Measurements from ENCODE around the gene SCAMP1.
"Not testable (repeated sequence)": the region's sequence is repeated elsewhere in the genome, so short reads cannot be mapped to it uniquely, and the experiment has no call there.

SCAMP1 gene, protein sequence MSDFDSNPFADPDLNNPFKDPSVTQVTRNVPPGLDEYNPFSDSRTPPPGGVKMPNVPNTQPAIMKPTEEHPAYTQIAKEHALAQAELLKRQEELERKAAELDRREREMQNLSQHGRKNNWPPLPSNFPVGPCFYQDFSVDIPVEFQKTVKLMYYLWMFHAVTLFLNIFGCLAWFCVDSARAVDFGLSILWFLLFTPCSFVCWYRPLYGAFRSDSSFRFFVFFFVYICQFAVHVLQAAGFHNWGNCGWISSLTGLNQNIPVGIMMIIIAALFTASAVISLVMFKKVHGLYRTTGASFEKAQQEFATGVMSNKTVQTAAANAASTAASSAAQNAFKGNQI

DNA sequence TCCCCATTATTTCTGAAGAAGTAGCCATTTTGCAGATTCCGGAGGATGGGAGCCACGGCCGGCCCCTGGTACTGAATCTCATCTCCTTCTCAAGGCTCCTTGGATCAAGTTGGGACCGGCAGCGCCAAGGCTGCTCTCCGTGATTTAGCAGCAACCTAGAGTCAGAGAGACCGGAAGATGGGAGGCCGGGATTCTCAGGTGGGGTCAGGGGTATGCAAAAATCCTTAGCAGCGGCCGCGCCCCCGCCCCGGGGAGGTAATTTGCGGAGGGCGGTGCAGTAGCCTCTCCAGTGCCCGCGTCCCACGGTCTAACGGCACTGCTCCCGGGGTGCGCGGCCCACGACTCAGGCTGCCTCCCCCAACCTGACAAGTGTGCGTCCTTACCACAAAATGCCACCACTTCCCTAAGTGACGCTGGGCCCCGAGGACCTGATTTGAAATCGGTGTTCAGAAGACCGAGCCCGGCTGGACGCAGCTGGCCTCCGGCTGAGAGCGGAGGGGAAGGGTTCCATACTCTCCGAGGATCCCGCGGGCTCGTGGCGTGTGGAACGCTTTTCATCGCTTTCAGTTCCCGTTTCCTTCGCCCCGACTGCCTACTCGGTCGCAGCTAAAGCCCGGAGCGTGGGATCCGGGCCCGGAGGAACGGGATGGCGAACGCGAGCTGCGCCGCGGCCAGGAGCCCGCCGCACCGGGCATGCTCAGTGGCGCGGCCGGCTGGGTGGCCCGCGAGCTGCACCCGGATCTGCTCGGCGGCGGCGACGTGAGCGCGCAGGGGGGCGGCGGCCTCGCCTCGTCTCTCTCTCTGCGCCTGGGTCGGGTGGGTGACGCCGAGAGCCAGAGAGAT is at the start of gene SCAMP1:
Gene SCAMP1, plus strand, starts transcription at position 787 of the 843 bp plus-strand sequence. Its CDS starts 55 bp downstream, at position 842.
- peak; percentile 72 for DNase-seq

DNA sequence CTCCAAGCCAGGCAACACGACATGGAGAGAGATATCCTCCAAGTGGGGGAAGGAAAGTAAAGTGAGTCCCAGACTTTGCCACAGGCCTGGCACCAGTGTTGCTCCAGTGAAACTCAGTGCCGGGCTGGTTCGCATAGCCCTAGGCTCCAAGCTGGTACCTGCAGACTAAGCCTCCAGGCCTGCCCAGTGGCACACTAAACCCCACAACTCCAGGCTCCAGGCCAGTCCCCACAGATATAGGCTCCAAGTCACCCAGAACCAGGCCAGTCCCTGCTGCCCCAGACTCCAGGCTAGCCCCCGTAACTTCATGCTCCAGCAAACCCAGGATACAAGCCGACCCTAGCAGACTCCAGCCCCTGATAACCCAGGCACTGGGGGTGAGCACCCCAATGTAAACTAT is 42.9 kb upstream of the SCAMP1 start:
- DNase-seq: no peak

DNA sequence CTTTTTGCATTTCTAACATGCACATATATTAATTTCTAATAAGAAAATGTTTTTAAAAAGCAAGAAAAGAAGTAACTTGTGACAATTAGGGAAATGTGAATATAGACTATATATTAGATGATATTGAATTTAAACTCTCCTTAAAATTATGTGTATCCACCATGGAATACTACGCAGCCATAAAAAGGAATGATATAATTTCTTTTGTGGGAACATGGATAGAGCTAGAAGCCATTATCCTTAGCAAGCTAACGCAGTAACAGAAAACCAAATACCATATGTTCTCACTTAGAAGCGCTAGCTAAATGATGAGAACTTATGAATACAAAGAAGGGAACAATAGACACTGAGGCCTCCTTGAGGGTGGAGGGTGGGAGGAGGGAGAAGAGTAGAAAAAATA is 42.1 kb upstream of the SCAMP1 start:
- DNase-seq: no peak

DNA sequence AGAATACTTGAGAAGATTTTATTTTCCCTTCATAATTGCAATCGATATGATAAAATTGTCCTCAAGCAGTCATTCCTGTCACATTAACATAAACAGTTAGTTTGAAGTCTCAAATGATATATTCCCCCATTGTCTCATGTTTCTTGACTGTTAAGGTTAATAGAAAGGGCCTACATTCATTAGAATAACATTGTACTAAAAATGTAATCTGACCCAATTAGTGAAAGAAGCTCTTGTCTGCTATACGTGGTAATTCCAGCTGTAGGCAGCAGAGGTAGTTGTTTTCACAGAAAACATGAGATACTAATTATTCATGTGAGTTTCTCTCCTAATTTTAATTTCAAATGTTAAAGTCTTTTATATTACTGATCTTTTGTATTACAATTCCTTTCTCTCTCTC is 40.0 kb upstream of the SCAMP1 start:
- no peak for DNase-seq

DNA sequence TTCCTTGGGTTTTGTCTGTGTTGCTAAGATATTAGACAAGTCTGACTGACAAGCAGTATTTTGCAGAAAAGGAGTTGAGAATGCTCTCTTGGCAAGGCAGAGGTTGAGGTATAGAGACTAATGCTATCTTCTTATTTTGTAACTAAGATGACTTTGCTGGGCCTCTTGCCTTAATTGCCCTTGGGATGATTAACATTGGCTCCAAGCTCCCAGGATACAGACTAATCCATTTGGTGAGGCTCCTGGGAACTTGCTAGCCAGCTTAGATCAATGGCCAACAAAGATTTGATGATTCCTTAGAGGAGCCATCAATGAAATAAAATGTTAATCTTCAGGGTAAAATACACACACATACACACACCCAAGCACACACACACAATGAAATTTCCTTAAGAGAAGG is 37.2 kb upstream of the SCAMP1 start:
- no peak for DNase-seq

DNA sequence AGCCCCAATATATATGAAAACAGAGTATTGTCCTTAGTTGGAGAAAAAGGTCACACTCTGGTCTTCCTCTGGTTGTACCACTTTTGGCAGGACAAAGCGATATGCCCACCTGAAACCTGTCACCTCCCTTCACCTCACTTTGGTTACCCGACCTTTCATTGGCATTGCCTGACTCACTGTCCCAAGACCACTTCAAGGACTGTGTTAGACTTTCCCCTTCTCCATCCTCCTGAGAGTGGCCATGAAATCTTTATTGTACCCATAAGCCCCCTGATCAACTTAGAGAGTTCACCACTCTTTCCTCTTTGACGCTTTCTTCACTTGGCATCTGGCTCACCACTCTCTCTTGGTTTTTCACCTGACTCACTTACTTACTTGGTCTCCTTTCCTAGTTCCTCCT is 33.5 kb upstream of the SCAMP1 start:
- DNase-seq: no peak

DNA sequence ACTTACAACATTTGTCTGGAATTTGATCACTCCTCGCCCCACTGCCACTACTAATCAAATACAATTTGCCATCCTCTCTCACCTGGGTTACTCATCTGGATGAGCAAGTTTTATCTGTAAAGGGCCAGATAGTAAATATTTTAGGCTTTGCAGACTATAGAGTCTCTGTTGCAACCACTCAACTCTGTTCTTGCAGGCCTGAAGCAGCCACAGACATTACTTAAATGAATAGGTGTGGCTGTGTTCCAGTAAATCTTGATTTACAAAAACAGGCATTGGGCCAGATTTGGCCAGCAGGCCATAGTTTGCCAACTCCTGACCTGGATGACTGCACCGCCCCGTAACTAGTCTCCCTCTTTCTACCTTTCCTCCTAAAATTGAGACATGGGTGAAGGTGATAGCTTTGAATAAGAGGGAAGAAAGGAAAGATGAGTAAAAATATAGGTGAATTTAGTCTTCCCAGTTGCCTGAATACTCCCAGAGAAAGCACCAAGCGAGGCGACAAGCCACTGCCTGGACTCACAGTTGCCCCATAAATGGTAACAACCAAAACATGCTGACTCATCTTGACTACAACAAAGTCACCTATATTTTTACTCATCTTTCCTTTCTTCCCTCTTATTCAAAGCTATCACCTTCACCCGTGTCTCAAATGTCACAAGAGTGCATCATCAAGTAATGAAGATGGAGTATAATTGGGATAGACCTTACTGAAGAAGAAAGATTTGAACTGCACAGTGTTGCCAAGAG is 32.5 kb upstream of the SCAMP1 start:
- no peak for DNase-seq

DNA sequence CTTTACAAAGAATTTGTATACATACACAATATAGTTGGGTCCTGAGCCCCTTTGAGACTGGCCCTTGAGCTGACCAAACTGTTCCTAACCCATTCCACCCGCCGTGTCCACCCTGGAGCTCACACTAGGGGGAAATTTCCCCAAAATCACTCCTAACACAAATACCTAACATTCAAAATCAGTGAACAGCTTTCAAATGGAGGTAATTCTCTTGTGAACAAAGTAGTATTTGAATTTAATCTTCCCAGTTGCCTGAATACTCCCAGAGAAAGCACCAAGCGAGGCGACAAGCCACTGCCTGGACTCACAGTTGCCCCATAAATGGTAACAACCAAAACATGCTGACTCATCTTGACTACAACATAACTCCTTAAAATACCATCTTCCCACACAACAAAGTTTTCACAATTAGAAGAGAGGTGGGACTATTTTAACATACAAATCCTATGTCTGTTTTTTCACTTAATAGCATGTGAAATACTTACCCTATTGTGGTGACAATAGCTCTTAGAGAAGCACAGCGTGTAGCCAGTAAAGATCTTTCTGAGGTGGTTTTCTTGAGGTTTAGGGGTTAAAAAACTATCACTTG is 31.7 kb upstream of the SCAMP1 start:
- DNase-seq: no peak

DNA sequence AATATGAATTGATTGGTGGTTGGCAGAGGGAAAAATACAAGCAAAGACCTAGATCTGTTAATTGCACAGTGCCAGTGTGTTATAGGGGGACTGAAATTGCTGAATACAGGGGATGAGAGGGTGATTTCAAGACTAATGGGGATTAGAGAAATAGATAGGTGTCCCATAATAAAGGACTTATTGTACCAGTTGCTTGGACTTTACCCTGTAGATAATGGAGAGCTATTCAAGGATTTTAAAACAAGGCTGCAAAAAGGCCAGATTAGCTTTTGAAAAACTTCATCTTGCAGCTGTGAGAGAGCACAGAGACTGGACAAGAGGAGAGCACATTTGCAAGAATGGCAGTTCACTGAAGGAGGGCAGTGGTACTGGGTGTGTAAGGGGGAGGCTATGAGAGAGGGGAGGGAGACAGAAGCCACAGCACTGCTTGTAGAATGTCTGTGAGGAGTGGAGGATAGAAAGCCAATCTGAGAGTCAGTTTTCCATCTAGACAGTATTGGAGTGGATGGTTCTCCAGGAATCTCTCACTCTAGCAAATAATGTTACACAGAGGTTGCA is 28.8 kb upstream of the SCAMP1 start:
- no peak for DNase-seq

DNA sequence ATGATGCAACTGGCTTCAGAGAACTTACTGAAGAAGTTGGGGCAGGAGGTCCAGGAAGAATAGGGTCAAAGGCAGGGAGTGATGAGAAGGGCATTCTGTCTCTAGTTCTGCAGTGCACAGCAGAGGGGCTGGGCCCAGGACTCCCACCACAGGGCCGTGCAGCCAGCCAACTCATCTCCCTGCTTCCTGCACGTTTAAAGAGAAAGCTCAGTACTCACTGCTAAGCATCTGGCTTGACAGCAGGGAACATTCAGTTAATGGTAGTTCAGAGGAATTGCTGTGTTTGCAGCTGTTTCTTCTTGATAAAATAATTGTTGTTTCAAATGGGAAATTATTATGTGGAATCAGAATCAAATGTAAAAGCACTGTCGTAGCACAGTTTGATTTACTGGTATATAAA is 25.6 kb upstream of the SCAMP1 start:
- no peak for DNase-seq

DNA sequence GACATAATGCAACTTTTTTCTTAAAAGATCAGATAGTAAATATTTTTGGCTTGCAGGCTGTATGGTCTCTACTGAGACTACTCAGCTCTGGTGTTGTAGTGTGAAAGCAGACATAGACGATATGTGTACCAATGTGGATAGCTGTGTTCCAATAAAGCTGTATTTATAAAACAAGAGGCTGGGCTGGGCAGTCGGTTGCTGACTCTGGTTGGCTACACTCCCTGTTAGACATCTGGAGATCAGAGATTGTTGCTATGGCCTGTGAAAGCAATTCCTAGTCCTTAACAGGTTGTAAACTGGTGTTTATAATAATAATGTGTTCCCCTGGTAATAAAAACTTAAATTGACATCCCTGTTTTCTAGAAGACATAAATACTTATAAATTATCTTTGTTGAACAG is 24.4 kb upstream of the SCAMP1 start:
- DNase-seq: no peak

DNA sequence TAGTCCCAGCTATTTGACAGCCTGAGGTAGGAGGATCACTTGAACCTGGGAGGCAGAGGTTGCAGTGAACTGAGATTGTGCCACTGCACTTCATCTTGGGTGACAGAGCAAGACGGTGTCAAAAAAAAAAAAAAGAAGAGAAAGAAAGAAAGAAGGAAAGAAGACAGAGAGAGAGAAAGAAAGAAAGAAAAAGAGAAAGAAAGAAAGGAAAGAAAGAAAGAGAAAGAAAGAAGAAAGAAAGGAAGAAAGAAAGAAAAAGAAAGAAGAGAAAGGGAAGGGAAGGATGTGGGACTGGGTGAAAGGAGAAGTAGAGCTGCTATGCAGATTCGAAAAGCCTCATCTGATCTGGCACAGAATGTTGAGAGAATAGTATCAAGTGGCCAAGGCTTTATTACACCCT is 23.7 kb upstream of the SCAMP1 start:
- DNase-seq: no peak

DNA sequence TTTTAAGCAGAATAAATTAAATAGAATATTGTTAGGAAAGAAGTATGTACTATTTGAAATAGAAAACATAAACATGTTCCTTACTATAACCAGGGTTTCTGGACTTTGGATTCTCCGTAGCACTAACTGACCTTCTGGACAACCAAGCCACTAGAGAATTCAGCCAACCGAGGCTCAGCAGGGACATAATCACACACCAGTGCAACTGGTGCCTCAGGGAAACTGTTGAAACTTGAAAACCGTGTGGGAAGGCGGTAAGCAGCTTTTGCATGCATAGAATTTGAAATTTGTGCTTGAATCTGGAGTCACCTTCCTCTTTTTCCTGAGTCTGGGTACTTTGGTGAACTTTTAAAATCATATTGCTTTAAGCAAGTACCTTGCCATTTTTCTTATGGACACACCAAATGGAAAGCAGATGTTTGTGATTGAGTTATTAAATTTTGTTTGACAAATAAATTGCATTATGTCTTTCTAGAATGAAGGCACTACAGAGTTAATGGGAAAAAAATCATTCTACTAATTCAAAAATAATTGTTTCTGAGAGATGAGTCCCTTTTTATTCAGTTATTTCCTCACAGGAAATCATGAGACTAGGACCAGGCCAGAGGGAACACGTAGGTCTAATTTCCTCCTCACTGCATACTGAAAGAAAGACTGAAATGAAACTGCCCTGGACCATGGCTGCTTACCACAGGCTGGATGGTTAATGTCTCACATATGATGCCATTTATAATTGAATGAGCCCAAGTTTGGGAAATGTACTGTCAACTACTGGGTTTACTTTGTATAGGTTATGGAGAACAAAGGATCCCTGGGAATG is 20.6 kb upstream of the SCAMP1 start:
- no peak for DNase-seq

DNA sequence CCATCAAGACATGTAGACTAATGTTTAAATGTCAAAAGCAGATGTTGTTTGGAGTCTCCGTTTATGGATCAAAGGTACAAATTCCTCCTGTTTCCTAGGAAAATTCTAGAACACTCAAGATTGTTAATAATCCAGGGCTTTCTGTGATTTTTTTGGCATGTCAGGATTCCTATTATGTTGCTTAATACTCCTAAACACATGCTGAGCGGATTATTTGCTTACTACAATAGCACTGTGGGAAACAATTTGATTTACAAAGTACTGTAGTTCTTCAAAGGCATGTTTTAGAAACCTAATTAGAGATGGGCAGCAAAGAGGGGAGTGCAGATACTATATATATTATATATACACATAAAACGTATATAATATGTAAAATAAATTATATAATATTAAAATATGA is 19.0 kb upstream of the SCAMP1 start:
- DNase-seq: no peak

DNA sequence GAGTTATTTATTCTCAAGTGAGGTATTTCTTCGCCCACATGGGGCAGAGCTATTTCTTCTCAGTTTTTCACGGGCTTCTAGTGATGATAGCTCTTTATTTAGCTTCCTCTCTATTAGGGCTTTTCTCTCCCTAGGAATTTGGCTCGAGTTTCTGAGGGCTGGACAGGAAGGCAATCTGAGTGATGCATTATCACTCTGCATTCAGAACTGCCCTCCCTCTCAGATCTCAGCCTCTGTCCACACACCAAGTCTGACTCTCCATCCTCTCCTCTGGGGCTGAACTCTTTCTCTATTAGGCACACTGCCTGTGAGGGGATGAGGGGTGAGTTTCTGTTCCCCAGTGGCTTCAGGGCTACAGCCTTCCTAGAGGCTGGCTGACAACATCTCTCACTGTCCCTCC is 14.9 kb upstream of the SCAMP1 start:
- no peak for DNase-seq

DNA sequence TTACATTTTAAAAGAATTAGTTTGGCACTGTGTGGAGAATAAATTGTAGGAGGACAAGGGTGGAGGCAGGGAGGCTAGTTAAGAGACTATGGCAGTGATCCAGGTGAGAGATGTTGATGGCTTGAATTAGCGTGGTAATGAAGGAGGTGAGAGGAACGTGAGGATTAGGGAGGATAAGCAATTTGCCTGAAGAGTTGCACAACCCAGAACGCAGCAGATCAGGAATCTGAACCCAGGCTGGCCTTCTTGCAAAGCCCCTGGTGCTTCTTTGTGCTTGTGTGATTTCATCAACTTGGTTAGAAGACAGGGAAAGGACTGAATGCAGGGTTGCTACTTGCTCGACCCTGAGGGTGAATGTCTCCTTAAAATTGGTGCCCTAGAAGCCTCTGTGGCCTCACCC is 6.9 kb upstream of the SCAMP1 start:
- no peak for DNase-seq

DNA sequence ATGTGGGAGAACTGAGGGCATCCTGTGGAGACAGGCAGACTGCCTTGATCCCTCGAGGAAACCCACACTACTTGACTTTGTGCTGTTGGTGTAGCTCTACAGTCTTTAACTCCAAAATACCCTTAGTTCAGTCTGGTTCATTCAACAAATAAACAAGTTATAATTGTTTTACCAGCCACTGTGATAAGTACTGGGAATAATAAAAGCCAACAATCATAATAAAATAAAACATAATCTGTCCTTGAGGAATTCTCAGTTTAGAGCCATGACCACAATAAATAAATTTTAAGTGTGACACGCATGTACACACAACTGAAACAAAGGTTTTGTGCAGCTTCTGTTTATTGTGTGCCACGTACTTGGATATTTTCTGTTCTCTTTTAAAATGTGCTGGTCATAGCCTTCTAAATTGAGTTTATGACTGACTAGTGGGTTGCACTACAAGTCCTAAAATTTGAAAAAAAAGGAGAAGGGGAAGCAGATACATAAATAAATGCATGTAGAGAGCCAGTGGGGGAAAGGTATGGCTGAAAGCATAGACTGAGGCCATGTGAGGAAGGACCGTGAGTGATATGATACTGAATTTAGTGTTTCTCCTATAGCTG is 6.2 kb upstream of the SCAMP1 start:
- DNase-seq: no peak

DNA sequence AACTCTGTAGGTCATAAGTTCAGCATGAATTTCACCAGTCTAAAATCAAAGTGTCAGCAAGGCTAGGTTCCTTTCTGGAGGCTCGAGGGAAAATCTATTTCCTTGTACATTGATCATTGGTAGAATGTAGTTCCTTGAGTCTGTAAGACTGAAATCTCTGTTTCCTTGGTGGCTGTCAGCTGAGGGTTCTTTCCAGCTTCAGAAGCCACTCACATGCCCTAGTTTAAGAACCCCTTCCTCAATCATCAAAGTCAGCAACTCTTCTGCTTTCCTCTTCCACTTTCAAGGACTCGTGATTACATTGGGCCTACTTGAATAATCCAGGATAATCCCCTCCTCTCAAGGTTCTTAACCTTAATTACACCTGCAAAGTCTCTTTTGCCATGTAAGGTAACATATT is 4.9 kb upstream of the SCAMP1 start:
- DNase-seq: no peak

DNA sequence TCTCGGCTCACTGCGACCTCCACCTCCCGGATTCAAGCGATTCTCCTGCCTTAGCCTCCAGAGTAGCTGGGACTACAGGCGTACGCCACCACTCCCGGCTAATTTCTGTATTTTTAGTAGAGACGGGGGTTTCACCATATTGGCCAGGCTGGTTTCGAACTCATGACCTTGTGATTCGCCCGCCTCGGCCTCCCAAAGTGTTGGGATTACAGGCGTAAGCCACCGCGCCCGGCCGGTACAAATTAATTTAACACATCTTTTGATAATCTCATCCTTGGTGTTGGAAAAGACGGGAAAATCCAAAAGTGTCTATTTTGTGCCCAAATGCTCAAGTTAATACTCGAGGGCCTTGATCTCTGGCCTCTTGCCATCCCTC is 974 bp upstream of the SCAMP1 start:
- DNase-seq: not testable (repeated sequence)

DNA sequence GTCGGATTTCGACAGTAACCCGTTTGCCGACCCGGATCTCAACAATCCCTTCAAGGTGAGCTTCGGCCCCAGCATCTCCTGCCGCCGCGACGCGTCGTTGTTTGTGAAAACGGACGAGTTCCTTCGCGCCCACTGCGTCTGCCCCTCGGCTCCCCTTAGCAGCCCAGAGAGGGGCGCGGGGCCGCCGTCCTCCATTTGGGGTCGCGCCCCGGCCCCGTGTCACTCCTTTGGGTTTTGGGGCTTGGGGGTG is 182 bp downstream of the SCAMP1 start:
- DNase-seq: no peak

DNA sequence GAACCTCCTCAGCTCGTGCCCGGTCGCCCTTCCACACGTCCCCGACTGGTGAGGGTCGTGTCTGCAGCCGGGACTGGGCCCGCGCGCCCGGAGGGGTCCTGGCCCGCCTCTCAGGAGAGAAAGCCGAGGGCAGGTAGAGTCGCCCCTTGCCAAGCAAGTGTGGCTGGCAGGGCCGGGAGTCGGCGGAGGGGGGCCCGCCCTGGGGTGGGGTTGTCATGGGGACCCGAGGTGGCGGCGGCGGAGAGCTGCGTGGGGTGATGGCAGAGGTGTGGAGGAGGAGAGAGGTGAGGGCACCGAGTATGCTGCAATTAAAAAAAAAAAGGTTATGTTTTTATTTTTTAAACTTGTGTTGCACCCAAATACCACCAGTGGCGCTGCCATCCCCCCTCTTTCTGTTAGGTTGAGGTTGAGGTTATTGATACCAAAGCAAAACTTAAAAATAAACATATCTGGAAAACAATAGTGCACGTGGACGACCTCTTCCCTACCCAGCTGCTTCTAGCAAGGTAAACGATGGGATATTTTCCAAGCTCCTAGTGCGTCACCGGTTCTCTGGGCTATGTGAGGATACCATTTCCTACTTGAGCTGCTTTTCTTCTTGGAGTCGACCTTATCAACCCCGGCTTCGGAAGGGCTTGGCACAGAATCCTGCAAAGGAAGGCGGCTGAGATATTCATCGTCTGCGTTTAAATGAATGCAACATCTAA is 660 bp downstream of the SCAMP1 start:
- no peak for DNase-seq
